WTC11 (cell line): ENCODE measurements around the gene DUT.

Experiments used
- CTCF ChIP-seq: fragments of 200-600 bp; IDR thresholded peaks from 2 replicates; pipeline ENCODE4 v1.8.0; 2022; ENCODE audit warnings: antibody characterized with exemption
- FOXJ3 ChIP-seq: sonication (generic); formaldehyde crosslinking; IDR thresholded peaks from 2 replicates; pipeline ENCODE4 v1.9.0; 2021; ENCODE audit warnings: missing genetic modification reagents, mild to moderate bottlenecking, borderline replicate concordance
- JUN ChIP-seq: sonication (generic); formaldehyde crosslinking; IDR thresholded peaks from 2 replicates; pipeline ENCODE4 v1.8.0; 2023; ENCODE audit warnings: mild to moderate bottlenecking, missing genetic modification reagents
- KAT7 ChIP-seq: sonication (generic); formaldehyde crosslinking; IDR thresholded peaks from 2 replicates; pipeline ENCODE4 v1.8.1; 2023; ENCODE audit warnings: missing genetic modification reagents, mild to moderate bottlenecking, borderline replicate concordance
- MAX ChIP-seq: sonication (generic); formaldehyde crosslinking; IDR thresholded peaks from 2 replicates; pipeline ENCODE4 v1.8.0; 2022; ENCODE audit warnings: mild to moderate bottlenecking, missing genetic modification reagents
- NFYB ChIP-seq: sonication (generic); formaldehyde crosslinking; conservative IDR thresholded peaks from 2 replicates; pipeline ENCODE4 v1.8.0; 2022; ENCODE audit warnings: low read depth, missing genetic modification reagents
- NR2C2 ChIP-seq: sonication (generic); formaldehyde crosslinking; IDR thresholded peaks from 2 replicates; pipeline ENCODE4 v1.8.0; 2022; ENCODE audit warnings: mild to moderate bottlenecking, missing genetic modification reagents
- NR3C1 ChIP-seq: sonication (generic); formaldehyde crosslinking; conservative IDR thresholded peaks from 2 replicates; pipeline ENCODE4 v1.8.1; 2023; ENCODE audit warnings: low read depth, mild to moderate bottlenecking, missing genetic modification reagents
- ZNF416 ChIP-seq: fragments of 250-450 bp; sonication (Bioruptor Pico); IDR thresholded peaks from 2 replicates; pipeline ENCODE4 v1.9.0; 2021; ENCODE audit warnings: mild to moderate bottlenecking, inconsistent platforms
- TF ChIP-seq, protein P1 (sequence below): sonication (generic); formaldehyde crosslinking; IDR thresholded peaks from 2 replicates; pipeline ENCODE4 v1.8.0; 2023; ENCODE audit warnings: missing genetic modification reagents
- TF ChIP-seq, protein P2 (sequence below): sonication (generic); formaldehyde crosslinking; IDR thresholded peaks from 2 replicates; pipeline ENCODE4 v1.8.1; 2023; ENCODE audit warnings: mild to moderate bottlenecking, missing genetic modification reagents
- TF ChIP-seq, protein P3 (sequence below): sonication (generic); formaldehyde crosslinking; IDR thresholded peaks from 2 replicates; pipeline ENCODE4 v1.8.1; 2023; ENCODE audit warnings: mild to moderate bottlenecking, missing genetic modification reagents, moderate library complexity

GRCh38 chr15:48373821-48374451, 42.7 kb downstream of the DUT start:
- TF ChIP-seq FOXJ3 (CRISPR knock-in tag) (no peak), CTCF (no peak), MAX (CRISPR knock-in tag) (no peak), JUN (CRISPR knock-in tag) (no peak), KAT7 (CRISPR knock-in tag) (no peak), NR3C1 (CRISPR knock-in tag) (no peak), NR2C2 (no peak), NFYB (CRISPR knock-in tag) (no peak), ZNF416 (no peak)
- TF ChIP-seq, protein P1, sequence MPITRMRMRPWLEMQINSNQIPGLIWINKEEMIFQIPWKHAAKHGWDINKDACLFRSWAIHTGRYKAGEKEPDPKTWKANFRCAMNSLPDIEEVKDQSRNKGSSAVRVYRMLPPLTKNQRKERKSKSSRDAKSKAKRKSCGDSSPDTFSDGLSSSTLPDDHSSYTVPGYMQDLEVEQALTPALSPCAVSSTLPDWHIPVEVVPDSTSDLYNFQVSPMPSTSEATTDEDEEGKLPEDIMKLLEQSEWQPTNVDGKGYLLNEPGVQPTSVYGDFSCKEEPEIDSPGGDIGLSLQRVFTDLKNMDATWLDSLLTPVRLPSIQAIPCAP, result no peak
- TF ChIP-seq, protein P2, sequence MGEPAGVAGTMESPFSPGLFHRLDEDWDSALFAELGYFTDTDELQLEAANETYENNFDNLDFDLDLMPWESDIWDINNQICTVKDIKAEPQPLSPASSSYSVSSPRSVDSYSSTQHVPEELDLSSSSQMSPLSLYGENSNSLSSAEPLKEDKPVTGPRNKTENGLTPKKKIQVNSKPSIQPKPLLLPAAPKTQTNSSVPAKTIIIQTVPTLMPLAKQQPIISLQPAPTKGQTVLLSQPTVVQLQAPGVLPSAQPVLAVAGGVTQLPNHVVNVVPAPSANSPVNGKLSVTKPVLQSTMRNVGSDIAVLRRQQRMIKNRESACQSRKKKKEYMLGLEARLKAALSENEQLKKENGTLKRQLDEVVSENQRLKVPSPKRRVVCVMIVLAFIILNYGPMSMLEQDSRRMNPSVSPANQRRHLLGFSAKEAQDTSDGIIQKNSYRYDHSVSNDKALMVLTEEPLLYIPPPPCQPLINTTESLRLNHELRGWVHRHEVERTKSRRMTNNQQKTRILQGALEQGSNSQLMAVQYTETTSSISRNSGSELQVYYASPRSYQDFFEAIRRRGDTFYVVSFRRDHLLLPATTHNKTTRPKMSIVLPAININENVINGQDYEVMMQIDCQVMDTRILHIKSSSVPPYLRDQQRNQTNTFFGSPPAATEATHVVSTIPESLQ (CRISPR knock-in tag), result no peak
- TF ChIP-seq, protein P3, sequence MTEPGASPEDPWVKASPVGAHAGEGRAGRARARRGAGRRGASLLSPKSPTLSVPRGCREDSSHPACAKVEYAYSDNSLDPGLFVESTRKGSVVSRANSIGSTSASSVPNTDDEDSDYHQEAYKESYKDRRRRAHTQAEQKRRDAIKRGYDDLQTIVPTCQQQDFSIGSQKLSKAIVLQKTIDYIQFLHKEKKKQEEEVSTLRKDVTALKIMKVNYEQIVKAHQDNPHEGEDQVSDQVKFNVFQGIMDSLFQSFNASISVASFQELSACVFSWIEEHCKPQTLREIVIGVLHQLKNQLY (CRISPR knock-in tag), result no peak
